K562 (cell line): ENCODE data around the gene KNG1. TPM values are rescaled to one million over a fixed set of nuclear protein-coding genes. Genes with fewer than 3 reads are reported as not detected.
A peak's percentile ranks its signal among the peaks of the same experiment; 100 is the strongest.

ENCODE experiments used
- CHD2 ChIP-seq: IDR thresholded peaks from 2 replicates; pipeline ENCODE4 v1.6.1; 2011; ENCODE audit warnings: low read depth, low read length
- E2F8 ChIP-seq: fragments of 450-650 bp; IDR thresholded peaks from 2 replicates; pipeline ENCODE4 v1.7.1; 2018; ENCODE audit warnings: mild to moderate bottlenecking, low read depth; ENCODE audit not compliant: partially characterized antibody
- ESRRB ChIP-seq: fragments of 250-450 bp; sonication (Bioruptor Pico); IDR thresholded peaks from 2 replicates; pipeline ENCODE4 v1.5.0; 2020; ENCODE audit warnings: mild to moderate bottlenecking, moderate library complexity, borderline replicate concordance
- JUND ChIP-seq, 2 experiments: IDR thresholded peaks; 2 replicates in 1 of 2; 3 replicates in 1 of 2; pipeline ENCODE4 v1.6.1; 2011; ENCODE audit warnings: borderline replicate concordance in 2 of 2, low read depth in 2 of 2, low read length in 2 of 2, improper control_type of control experiment in 1 of 2, missing biosample characterization in 1 of 2, missing genetic modification characterization in 1 of 2, missing genetic modification reagents in 1 of 2
- PHB ChIP-seq: fragments of 250-450 bp; sonication (Bioruptor Pico); IDR thresholded peaks from 2 replicates; pipeline ENCODE4 v1.5.0; 2021
- PHF20 ChIP-seq: fragments of 450-650 bp; IDR thresholded peaks from 2 replicates; pipeline ENCODE4 v1.6.1; 2018; ENCODE audit not compliant: partially characterized antibody
- PML ChIP-seq: IDR thresholded peaks from 2 replicates; pipeline ENCODE4 v1.6.1; 2012; ENCODE audit warnings: low read length, inconsistent platforms
- RUNX1 ChIP-seq: sonication (generic); IDR thresholded peaks from 2 replicates; pipeline ENCODE4 v1.6.1; 2016; ENCODE audit warnings: antibody characterized with exemption, low read depth
- TAF1 ChIP-seq: IDR thresholded peaks from 2 replicates; pipeline ENCODE4 v1.6.1; 2011; ENCODE audit warnings: mild to moderate bottlenecking, low read length, moderate library complexity; ENCODE audit not compliant: insufficient read depth, control insufficient read depth, severe bottlenecking; ENCODE audit errors: extremely low read depth
- ZC3H11A ChIP-seq: IDR thresholded peaks from 2 replicates; pipeline ENCODE4 v1.6.1; 2012; ENCODE audit warnings: low read depth, low read length, improper control_type of control experiment
- ZNF253 ChIP-seq: fragments of 250-450 bp; sonication (Bioruptor Pico); conservative IDR thresholded peaks from 2 replicates; pipeline ENCODE4 v1.6.1; 2021; ENCODE audit warnings: mild to moderate bottlenecking
- ZNF311 ChIP-seq: fragments of 250-450 bp; sonication (Bioruptor Pico); IDR thresholded peaks from 2 replicates; pipeline ENCODE4 v1.4.0; 2020; ENCODE audit warnings: mild to moderate bottlenecking, moderate library complexity
- ZNF347 ChIP-seq: fragments of 450-650 bp; formaldehyde crosslinking; IDR thresholded peaks from 2 replicates; pipeline ENCODE4 v1.4.0; 2020; ENCODE audit warnings: low read depth, mild to moderate bottlenecking, moderate library complexity
- polyA plus RNA-seq, 8 experiments: library from polyadenylated mRNA; depleted of rRNA in 4 of 8; stranded (reverse) in 5 of 8; unstranded in 3 of 8; fragments of >200 nt; fragmentation: Nextera tagmentation in 2 of 8; fragmentation: Illumina TruSeq in 1 of 8; extraction: Ambion mirVana in 2 of 8; extraction: Trizol in 1 of 8; gene quantifications; 2 replicates each; pipeline versions ENCODE4 v1.2.1 to v1.2.3, GENCODE V29; 2011 to 2014; ENCODE audit warnings: inconsistent platforms in 1 of 8, missing spikeins in 1 of 8
- total RNA-seq, 7 experiments: library from RNA; depleted of rRNA in 6 of 7; stranded (reverse); fragments of >200 nt in 6 of 7; fragmentation: Illumina TruSeq in 2 of 7; extraction: Trizol in 2 of 7; gene quantifications; 2 replicates each; pipeline versions ENCODE4 v1.2.1 to v1.2.3, GENCODE V29; 2011 to 2021; ENCODE audit warnings: low replicate concordance in 1 of 7
- TF ChIP-seq, protein P1 (sequence below): sonication (generic); formaldehyde crosslinking; IDR thresholded peaks from 2 replicates; pipeline ENCODE4 v1.8.0; 2023; ENCODE audit warnings: missing genetic modification reagents, mild to moderate bottlenecking, borderline replicate concordance
- TF ChIP-seq, protein P2 (sequence below): fragments of 250-450 bp; sonication (Bioruptor Pico); IDR thresholded peaks from 2 replicates; pipeline ENCODE4 v1.5.0; 2020; ENCODE audit warnings: mild to moderate bottlenecking
- TF ChIP-seq, protein P3 (sequence below): sonication (generic); formaldehyde crosslinking; IDR thresholded peaks from 2 replicates; pipeline ENCODE4 v1.8.0; 2022; ENCODE audit warnings: missing genetic modification reagents, mild to moderate bottlenecking, borderline replicate concordance

Gene KNG1
- total and polyA plus RNA-seq, 9 of the 15 experiments (the other 6 are each of a cell fraction or from before 2014, with no cell fraction given), result 0.09 TPM; not detected in 8

GRCh38 chr3:186790261-186790981, 73.3 kb downstream of the KNG1 start (continued):
- peak; percentile 77 for TF ChIP-seq E2F8
- TF ChIP-seq ZC3H11A, result no peak
- TF ChIP-seq, protein P1, sequence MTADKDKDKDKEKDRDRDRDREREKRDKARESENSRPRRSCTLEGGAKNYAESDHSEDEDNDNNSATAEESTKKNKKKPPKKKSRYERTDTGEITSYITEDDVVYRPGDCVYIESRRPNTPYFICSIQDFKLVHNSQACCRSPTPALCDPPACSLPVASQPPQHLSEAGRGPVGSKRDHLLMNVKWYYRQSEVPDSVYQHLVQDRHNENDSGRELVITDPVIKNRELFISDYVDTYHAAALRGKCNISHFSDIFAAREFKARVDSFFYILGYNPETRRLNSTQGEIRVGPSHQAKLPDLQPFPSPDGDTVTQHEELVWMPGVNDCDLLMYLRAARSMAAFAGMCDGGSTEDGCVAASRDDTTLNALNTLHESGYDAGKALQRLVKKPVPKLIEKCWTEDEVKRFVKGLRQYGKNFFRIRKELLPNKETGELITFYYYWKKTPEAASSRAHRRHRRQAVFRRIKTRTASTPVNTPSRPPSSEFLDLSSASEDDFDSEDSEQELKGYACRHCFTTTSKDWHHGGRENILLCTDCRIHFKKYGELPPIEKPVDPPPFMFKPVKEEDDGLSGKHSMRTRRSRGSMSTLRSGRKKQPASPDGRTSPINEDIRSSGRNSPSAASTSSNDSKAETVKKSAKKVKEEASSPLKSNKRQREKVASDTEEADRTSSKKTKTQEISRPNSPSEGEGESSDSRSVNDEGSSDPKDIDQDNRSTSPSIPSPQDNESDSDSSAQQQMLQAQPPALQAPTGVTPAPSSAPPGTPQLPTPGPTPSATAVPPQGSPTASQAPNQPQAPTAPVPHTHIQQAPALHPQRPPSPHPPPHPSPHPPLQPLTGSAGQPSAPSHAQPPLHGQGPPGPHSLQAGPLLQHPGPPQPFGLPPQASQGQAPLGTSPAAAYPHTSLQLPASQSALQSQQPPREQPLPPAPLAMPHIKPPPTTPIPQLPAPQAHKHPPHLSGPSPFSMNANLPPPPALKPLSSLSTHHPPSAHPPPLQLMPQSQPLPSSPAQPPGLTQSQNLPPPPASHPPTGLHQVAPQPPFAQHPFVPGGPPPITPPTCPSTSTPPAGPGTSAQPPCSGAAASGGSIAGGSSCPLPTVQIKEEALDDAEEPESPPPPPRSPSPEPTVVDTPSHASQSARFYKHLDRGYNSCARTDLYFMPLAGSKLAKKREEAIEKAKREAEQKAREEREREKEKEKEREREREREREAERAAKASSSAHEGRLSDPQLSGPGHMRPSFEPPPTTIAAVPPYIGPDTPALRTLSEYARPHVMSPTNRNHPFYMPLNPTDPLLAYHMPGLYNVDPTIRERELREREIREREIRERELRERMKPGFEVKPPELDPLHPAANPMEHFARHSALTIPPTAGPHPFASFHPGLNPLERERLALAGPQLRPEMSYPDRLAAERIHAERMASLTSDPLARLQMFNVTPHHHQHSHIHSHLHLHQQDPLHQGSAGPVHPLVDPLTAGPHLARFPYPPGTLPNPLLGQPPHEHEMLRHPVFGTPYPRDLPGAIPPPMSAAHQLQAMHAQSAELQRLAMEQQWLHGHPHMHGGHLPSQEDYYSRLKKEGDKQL (CRISPR knock-in tag), result no peak
- no peak for TF ChIP-seq ZNF311 (CRISPR knock-in tag)
- 0 out of 2 replicates have a peak, but pooled peaks have one; percentile 56 for TF ChIP-seq PHB (CRISPR knock-in tag)
- TF ChIP-seq PHF20, result no peak
- TF ChIP-seq, protein P2, sequence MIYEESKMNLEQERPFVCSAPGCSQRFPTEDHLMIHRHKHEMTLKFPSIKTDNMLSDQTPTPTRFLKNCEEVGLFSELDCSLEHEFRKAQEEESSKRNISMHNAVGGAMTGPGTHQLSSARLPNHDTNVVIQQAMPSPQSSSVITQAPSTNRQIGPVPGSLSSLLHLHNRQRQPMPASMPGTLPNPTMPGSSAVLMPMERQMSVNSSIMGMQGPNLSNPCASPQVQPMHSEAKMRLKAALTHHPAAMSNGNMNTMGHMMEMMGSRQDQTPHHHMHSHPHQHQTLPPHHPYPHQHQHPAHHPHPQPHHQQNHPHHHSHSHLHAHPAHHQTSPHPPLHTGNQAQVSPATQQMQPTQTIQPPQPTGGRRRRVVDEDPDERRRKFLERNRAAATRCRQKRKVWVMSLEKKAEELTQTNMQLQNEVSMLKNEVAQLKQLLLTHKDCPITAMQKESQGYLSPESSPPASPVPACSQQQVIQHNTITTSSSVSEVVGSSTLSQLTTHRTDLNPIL (CRISPR knock-in tag), result no peak
- peak; percentile 43 for TF ChIP-seq PML
- TF ChIP-seq ESRRB (CRISPR knock-in tag), result 0 out of 2 replicates have a peak, but pooled peaks have one; percentile 34
- TF ChIP-seq, protein P3, sequence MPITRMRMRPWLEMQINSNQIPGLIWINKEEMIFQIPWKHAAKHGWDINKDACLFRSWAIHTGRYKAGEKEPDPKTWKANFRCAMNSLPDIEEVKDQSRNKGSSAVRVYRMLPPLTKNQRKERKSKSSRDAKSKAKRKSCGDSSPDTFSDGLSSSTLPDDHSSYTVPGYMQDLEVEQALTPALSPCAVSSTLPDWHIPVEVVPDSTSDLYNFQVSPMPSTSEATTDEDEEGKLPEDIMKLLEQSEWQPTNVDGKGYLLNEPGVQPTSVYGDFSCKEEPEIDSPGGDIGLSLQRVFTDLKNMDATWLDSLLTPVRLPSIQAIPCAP (CRISPR knock-in tag), result no peak
- 0 out of 2 replicates have a peak, but pooled peaks have one; percentile 38 for TF ChIP-seq RUNX1
- peak; percentile 50 for TF ChIP-seq ZNF253 (CRISPR knock-in tag)
- peak; percentile 23 for TF ChIP-seq TAF1
- no peak for TF ChIP-seq ZNF347 (CRISPR knock-in tag)
- TF ChIP-seq CHD2, result 0 out of 2 replicates have a peak, but pooled peaks have one; percentile 34
- TF ChIP-seq JUND (IDR thresholded peaks at IDR 0.05; ENCODE audit: borderline replicate concordance, low read depth, low read length), result no peak
- no peak for TF ChIP-seq JUND (tag; IDR thresholded peaks at IDR 0.05; ENCODE audit: borderline replicate concordance, low read depth, low read length)
